Measurements from ENCODE around the gene ASPHD1.

Gene ASPHD1

DNA sequence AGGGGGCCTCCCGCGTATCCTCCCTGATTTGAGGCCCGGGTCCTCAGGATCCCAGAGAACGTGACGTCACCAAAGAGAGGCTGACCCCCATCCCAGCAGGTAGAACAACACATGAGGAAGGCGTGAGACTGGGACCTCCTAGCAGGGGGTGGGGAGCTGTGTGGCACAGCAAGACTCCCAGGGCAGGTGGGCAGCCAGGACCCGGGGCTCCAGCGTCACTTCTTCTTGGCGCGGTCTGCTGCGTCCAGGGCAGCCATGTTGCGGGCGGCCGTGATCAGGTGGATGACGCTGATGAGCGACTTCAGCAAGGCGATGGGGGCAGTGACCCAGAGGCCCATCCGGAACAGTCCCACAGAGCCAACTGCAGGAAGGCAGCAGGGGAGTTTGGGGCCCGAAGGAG, 41.3 kb upstream of the ASPHD1 start:
- Histone ChIP-seq H3K9me3 (ENCODE audit: control extremely low read depth in 1 of 5, control insufficient read depth in 4 of 5, insufficient read depth in 2 of 5, low read depth in 1 of 5, low read length in 4 of 5) (no peaks in the 10 kb centered on the region), H3K4me3 (ENCODE audit: control insufficient read depth in 1 of 7, extremely low read depth in 1 of 7, insufficient read depth in 4 of 7, low read depth in 2 of 7, low read length in 6 of 7) (no peak overlapping the region), H3K36me3 (ENCODE audit: control insufficient read depth in 4 of 4, insufficient read depth in 4 of 4, low read length in 3 of 4) (peaks cover 10 to 32% (median 21%) of the 10 kb centered on the region in 4 experiments), H3K27ac (ENCODE audit: insufficient read depth in 1 of 2, low read depth in 1 of 2, low read length in 2 of 2, poor library complexity in 1 of 2, severe bottlenecking in 2 of 2) (no peak overlapping the region), H3K4me1 (ENCODE audit: control extremely low read depth in 1 of 4, control insufficient read depth in 4 of 4, insufficient read depth in 4 of 4, low read length in 3 of 4) (peaks cover 0 to 17% (median 13%) of the 10 kb centered on the region in 4 experiments), H3K27me3 (replicated peaks in 2 of 5; ENCODE audit: control insufficient read depth in 4 of 5, insufficient read depth in 5 of 5, low read length in 4 of 5) (no peaks in the 10 kb centered on the region)
- CTCF ChIA-PET, result interaction anchor here (2.1 kb wide), 1 partner anchor 11 kb away, joined by 14 read pairs; no protein-coding TSS in a partner anchor
- POLR2A ChIA-PET, result no interaction called here
- no peak for DNase-seq
- 98% methylated on average over 16 of the region's 19 CpGs for WGBS (ENCODE audit: insufficient coverage)

DNA sequence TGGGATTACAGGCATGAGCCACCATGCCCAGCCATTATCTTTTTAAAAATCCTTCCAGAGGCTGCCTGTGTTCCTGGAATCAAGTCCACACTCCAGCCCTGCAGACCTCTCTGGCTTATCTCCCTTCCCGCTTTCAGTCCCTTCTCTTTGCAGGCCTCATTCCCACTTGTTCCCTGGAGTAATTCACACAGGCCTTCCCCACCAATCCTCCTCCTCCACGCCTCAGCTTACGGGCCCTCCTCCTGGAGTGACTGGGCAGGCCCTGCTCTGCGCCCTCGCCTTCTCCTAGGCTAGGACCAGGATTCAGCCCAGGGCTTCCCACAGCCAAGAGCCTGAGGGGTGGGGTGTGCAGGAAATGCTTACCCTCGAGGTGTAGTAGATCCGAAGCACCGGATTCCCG, 40.1 kb upstream of the ASPHD1 start:
- H3K27me3 ChIP-seq (replicated peaks in 2 of 5; ENCODE audit: control insufficient read depth in 4 of 5, insufficient read depth in 5 of 5, low read length in 4 of 5), result no peaks in the 10 kb centered on the region
- no peak overlapping the region for H3K4me3 ChIP-seq (ENCODE audit: control insufficient read depth in 1 of 7, extremely low read depth in 1 of 7, insufficient read depth in 4 of 7, low read depth in 2 of 7, low read length in 6 of 7)
- peaks cover 10 to 32% (median 21%) of the 10 kb centered on the region in 4 experiments for H3K36me3 ChIP-seq (ENCODE audit: control insufficient read depth in 4 of 4, insufficient read depth in 4 of 4, low read length in 3 of 4)
- CTCF ChIA-PET, result interaction anchor here (0.6 to 2.1 kb wide), 4 partner anchors 11 to 17 kb away, joined by 4 to 14 read pairs (median 4); no protein-coding TSS in a partner anchor
- POLR2A ChIA-PET, result no interaction called here
- 91% methylated on average over 6 of the region's 9 CpGs for WGBS (ENCODE audit: insufficient coverage)
- H3K27ac ChIP-seq (ENCODE audit: insufficient read depth in 1 of 2, low read depth in 1 of 2, low read length in 2 of 2, poor library complexity in 1 of 2, severe bottlenecking in 2 of 2), result no peak overlapping the region
- no peaks in the 10 kb centered on the region for H3K9me3 ChIP-seq (ENCODE audit: control extremely low read depth in 1 of 5, control insufficient read depth in 4 of 5, insufficient read depth in 2 of 5, low read depth in 1 of 5, low read length in 4 of 5)
- H3K4me1 ChIP-seq (ENCODE audit: control extremely low read depth in 1 of 4, control insufficient read depth in 4 of 4, insufficient read depth in 4 of 4, low read length in 3 of 4), result peaks cover 0 to 17% (median 13%) of the 10 kb centered on the region in 4 experiments
- DNase-seq, result no peak

DNA sequence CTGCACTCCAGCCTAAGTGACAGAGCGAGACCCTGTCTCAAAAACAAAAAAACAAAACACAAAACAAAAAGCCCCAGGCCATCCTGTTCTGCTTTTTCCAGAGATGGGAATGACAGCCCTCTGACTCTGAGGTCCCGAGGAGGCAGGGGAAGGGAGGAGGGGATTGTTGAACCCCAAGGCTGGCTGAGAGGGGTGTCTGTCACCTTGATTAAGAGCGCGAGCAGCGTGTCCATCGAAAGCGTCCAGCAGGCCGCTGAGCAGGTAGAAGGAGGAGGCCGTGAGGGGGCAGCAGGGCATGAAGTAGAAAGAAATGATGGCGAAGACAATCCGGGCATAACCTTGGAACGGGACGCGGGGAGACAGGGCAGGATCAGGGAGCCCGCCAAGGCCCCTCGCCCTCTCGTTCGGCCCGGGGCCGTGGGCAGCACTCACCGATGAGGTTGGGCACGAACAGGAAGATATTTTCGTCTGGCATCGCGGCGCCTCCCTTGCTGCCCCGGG, 37.9 kb upstream of the ASPHD1 start:
- H3K27ac ChIP-seq (ENCODE audit: insufficient read depth in 1 of 2, low read depth in 1 of 2, low read length in 2 of 2, poor library complexity in 1 of 2, severe bottlenecking in 2 of 2), result peak overlapping the region in 1 of 2 experiments; percentile 100
- H3K27me3 ChIP-seq (replicated peaks in 2 of 5; ENCODE audit: control insufficient read depth in 4 of 5, insufficient read depth in 5 of 5, low read length in 4 of 5), result peaks cover 0 to 1% (median 0%) of the 10 kb centered on the region in 5 experiments
- POLR2A ChIA-PET, result no interaction called here
- peaks cover 10 to 32% (median 21%) of the 10 kb centered on the region in 4 experiments for H3K36me3 ChIP-seq (ENCODE audit: control insufficient read depth in 4 of 4, insufficient read depth in 4 of 4, low read length in 3 of 4)
- CTCF ChIA-PET, result interaction anchor here (1.0 to 2.1 kb wide), 2 partner anchors 15 to 74 kb away, joined by 3 to 5 read pairs; no protein-coding TSS in a partner anchor
- DNase-seq, result peak in 2 of 3 donors; percentile 10 to 12
- no peaks in the 10 kb centered on the region for H3K9me3 ChIP-seq (ENCODE audit: control extremely low read depth in 1 of 5, control insufficient read depth in 4 of 5, insufficient read depth in 2 of 5, low read depth in 1 of 5, low read length in 4 of 5)
- WGBS (ENCODE audit: insufficient coverage), result 0% methylated on average over 26 of the region's 27 CpGs
- H3K4me1 ChIP-seq (ENCODE audit: control extremely low read depth in 1 of 4, control insufficient read depth in 4 of 4, insufficient read depth in 4 of 4, low read length in 3 of 4), result peaks cover 0 to 17% (median 13%) of the 10 kb centered on the region in 4 experiments
- H3K4me3 ChIP-seq (ENCODE audit: control insufficient read depth in 1 of 7, extremely low read depth in 1 of 7, insufficient read depth in 4 of 7, low read depth in 2 of 7, low read length in 6 of 7), result peak overlapping the region; percentile 80 to 96 (median 87)

DNA sequence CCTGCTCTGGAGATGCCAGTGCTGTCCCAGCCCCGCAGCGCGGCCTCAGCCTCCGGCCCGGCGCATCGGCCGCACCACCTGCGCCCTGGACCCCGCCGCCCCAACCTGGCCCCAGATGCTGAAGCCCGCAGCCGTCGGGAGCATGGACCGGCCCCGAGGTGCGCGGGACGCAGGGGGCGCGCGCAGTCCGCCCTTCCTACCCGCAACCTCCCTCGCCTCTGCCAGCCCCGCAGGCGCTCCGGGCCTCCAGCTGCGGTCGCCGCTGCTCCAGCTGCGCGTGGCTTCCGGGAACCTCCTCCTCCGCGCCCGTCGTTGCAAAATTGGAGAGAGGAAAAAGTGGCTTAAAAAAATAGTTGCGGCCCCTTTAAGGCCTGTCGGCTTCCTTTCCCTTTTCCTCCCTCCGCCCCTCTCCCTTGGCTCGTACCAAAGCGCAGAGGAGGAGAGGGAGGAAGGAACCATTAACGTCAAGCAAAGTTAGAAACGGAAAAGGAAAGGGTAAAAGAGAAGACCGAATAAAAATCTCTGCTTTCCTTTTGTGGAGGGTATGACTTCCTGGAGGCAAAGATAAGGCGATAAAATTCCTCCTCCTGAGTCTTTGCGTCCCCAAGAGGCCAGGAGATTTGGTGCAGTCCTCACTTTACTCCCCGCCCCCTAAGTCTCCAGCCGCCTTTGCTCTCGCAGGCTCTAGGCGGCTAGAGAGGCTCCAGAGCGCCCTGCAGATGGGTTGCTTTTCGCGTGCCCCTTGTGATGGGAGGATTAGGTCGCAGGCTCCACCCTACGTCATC, 37.2 kb upstream of the ASPHD1 start, which contains the start of gene CDIPT:
CDIPT (minus strand) TSS at position 343 of the 785 bp plus-strand sequence. CDS start 369 bp downstream, outside the sequence.
- DNase-seq, result peak; percentile 98 to 99 (median 98)
- 0% methylated on average over 45 of the region's 57 CpGs for WGBS (ENCODE audit: insufficient coverage)
- Histone ChIP-seq H3K36me3 (ENCODE audit: control insufficient read depth in 4 of 4, insufficient read depth in 4 of 4, low read length in 3 of 4) (peaks cover 10 to 32% (median 21%) of the 10 kb centered on the region in 4 experiments), H3K27me3 (replicated peaks in 2 of 5; ENCODE audit: control insufficient read depth in 4 of 5, insufficient read depth in 5 of 5, low read length in 4 of 5) (peaks cover 0 to 4% (median 0%) of the 10 kb centered on the region in 5 experiments), H3K27ac (ENCODE audit: insufficient read depth in 1 of 2, low read depth in 1 of 2, low read length in 2 of 2, poor library complexity in 1 of 2, severe bottlenecking in 2 of 2) (peak within 1 kb of the TSS; percentile 100), H3K9me3 (ENCODE audit: control extremely low read depth in 1 of 5, control insufficient read depth in 4 of 5, insufficient read depth in 2 of 5, low read depth in 1 of 5, low read length in 4 of 5) (no peaks in the 10 kb centered on the region), H3K4me1 (ENCODE audit: control extremely low read depth in 1 of 4, control insufficient read depth in 4 of 4, insufficient read depth in 4 of 4, low read length in 3 of 4) (peaks cover 0 to 21% (median 13%) of the 10 kb centered on the region in 4 experiments), H3K4me3 (ENCODE audit: control insufficient read depth in 1 of 7, extremely low read depth in 1 of 7, insufficient read depth in 4 of 7, low read depth in 2 of 7, low read length in 6 of 7) (peak within 1 kb of the TSS; percentile 80 to 96 (median 87))
- CTCF ChIA-PET, result interaction anchor here (0.8 to 1.1 kb wide), 3 partner anchors 15 to 113 kb away, joined by 3 to 5 read pairs (median 4); no protein-coding TSS in a partner anchor
- POLR2A ChIA-PET, result no interaction called here

DNA sequence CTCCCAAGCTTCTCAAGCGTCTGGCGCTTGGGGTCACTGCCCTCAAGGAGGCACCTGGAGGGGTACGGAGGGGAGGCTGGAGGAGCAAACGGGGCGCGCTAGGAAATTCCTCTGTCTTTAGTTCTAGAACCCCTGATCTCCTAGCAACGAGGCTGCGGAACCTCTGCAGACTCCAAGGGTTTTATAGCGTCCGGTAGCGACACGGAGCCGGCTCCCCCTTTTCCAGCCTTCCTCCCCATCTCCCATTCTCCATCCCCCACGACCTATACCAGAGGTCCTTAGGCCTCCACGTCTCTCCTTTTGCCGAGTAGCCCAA, 36.7 kb upstream of the ASPHD1 start:
- 44% methylated on average over 13 of the region's 16 CpGs for WGBS (ENCODE audit: insufficient coverage)
- Histone ChIP-seq H3K27ac (ENCODE audit: insufficient read depth in 1 of 2, low read depth in 1 of 2, low read length in 2 of 2, poor library complexity in 1 of 2, severe bottlenecking in 2 of 2) (peak overlapping the region; percentile 100), H3K27me3 (replicated peaks in 2 of 5; ENCODE audit: control insufficient read depth in 4 of 5, insufficient read depth in 5 of 5, low read length in 4 of 5) (peaks cover 0 to 5% (median 0%) of the 10 kb centered on the region in 5 experiments), H3K4me1 (ENCODE audit: control extremely low read depth in 1 of 4, control insufficient read depth in 4 of 4, insufficient read depth in 4 of 4, low read length in 3 of 4) (peaks cover 0 to 21% (median 13%) of the 10 kb centered on the region in 4 experiments), H3K36me3 (ENCODE audit: control insufficient read depth in 4 of 4, insufficient read depth in 4 of 4, low read length in 3 of 4) (peaks cover 10 to 28% (median 18%) of the 10 kb centered on the region in 4 experiments), H3K9me3 (ENCODE audit: control extremely low read depth in 1 of 5, control insufficient read depth in 4 of 5, insufficient read depth in 2 of 5, low read depth in 1 of 5, low read length in 4 of 5) (no peaks in the 10 kb centered on the region), H3K4me3 (ENCODE audit: control insufficient read depth in 1 of 7, extremely low read depth in 1 of 7, insufficient read depth in 4 of 7, low read depth in 2 of 7, low read length in 6 of 7) (peak overlapping the region in 4 of 7 experiments; percentile 19 to 93 (median 58))
- POLR2A ChIA-PET, result no interaction called here
- DNase-seq, result no peak
- CTCF ChIA-PET, result interaction anchor here (0.8 to 1.1 kb wide), 2 partner anchors 16 to 112 kb away, joined by 4 to 5 read pairs; no protein-coding TSS in a partner anchor

DNA sequence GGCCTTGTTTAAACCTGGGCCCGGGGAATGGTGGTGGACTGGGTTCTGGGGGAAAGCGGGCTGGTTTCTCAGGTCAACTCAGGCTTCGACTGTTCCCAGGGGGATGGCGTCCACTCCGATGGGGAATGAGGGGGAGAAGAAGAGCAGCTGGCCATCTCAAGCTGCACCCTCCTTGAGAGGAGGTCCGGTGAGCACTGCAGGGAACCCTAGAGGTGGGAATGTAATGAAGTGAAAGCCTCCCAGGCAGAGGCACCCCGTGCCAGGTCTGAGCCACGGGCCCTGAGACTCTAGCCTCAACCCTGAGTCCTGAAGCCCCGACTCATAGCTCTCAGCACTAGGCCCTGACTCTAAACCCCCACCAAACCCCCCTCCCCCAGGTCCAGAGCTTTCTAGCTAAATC, 36.1 kb upstream of the ASPHD1 start:
- no peak for DNase-seq
- no peak overlapping the region for H3K27ac ChIP-seq (ENCODE audit: insufficient read depth in 1 of 2, low read depth in 1 of 2, low read length in 2 of 2, poor library complexity in 1 of 2, severe bottlenecking in 2 of 2)
- H3K4me3 ChIP-seq (ENCODE audit: control insufficient read depth in 1 of 7, extremely low read depth in 1 of 7, insufficient read depth in 4 of 7, low read depth in 2 of 7, low read length in 6 of 7), result no peak overlapping the region
- H3K9me3 ChIP-seq (ENCODE audit: control extremely low read depth in 1 of 5, control insufficient read depth in 4 of 5, insufficient read depth in 2 of 5, low read depth in 1 of 5, low read length in 4 of 5), result no peaks in the 10 kb centered on the region
- H3K27me3 ChIP-seq (replicated peaks in 2 of 5; ENCODE audit: control insufficient read depth in 4 of 5, insufficient read depth in 5 of 5, low read length in 4 of 5), result peaks cover 0 to 5% (median 0%) of the 10 kb centered on the region in 5 experiments
- CTCF ChIA-PET, result interaction anchor here (0.8 kb wide), 2 partner anchors 36 to 47 kb away, joined by 3 read pairs; partner anchors contain the start of gene ASPHD1
- 92% methylated on average over 8 of the region's 9 CpGs for WGBS (ENCODE audit: insufficient coverage)
- H3K36me3 ChIP-seq (ENCODE audit: control insufficient read depth in 4 of 4, insufficient read depth in 4 of 4, low read length in 3 of 4), result peaks cover 7 to 22% (median 14%) of the 10 kb centered on the region in 4 experiments
- POLR2A ChIA-PET, result no interaction called here
- H3K4me1 ChIP-seq (ENCODE audit: control extremely low read depth in 1 of 4, control insufficient read depth in 4 of 4, insufficient read depth in 4 of 4, low read length in 3 of 4), result peaks cover 0 to 21% (median 13%) of the 10 kb centered on the region in 4 experiments
